ENCODE results near the gene CFAP100.

CFAP100 gene

DNA sequence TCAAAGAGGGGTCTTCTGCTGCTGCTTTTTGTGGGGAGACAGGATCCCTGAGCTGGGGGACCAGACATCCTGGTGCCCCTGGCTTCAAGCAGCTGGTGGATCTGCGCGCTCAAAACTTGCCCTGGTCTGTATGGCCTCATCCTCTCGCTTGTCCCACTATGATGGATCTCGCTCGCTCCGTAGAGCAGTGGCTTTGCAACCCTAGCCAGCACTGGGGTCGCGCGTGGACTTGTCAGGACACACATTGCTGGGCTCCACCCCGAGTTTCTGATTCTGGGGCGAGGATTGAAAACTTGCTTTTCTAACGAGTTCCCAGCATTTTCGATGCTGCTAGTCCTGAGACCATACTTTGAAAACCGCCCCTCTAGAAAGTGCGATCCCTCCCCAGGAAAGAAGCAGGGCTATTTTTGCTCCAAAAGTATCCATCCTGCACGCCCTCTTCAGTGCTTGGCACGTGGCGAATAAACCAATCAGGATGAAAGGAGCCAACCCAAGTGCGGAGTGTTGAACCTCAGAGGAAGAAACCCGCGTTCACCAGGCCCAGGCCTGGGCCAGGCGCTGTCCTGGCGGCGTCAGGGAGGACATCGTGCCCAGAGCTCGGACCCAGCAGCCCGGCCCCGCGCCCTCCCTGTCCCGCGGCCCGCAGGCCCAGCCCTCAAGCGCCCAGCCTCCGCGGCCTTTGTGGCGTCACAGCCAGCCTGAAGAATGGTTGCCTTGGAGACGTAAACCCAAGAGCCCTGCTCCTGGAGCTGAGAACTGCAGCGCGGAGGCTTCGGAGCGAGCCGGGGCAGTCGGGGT, at the start of gene CFAP100:
CFAP100 (plus strand) TSS at position 731 of the 798 bp plus-strand sequence. CDS start 1,092 bp downstream, outside the sequence.
- Histone ChIP-seq H3K27me3 (ENCODE audit: control insufficient read depth, insufficient read depth, low read length) (peaks cover 17% of the 10 kb centered on the region), H3K4me3 (ENCODE audit: low read length) (no peak within 1 kb of the TSS), H3K36me3 (ENCODE audit: control insufficient read depth, insufficient read depth, low read length) (no peaks in the 10 kb centered on the region), H3K9me3 (ENCODE audit: control insufficient read depth, low read length) (no peaks in the 10 kb centered on the region), H3K9ac (ENCODE audit: low read length) (no peak within 1 kb of the TSS), H3K4me1 (ENCODE audit: control insufficient read depth, insufficient read depth, low read length) (peaks cover 3% of the 10 kb centered on the region)

DNA sequence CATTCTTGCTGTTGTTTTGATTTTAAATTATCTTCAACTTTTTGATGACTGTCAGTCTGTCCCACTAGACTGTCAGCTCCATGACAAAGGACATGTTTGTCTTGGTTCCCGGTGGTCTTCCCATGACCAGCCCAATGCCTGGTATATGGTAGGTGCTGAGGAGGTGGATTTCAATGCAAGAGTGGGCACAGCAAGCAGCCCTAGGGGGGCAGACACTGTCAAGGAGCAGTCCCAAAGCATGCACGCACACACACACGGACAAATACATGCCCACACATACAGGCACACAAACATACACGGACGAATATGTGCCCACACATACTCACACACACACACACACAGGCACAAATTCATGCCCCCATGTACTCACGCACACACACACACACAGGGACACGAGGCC, 49.5 kb upstream of the CFAP100 start:
- no peak overlapping the region for H3K9ac ChIP-seq (ENCODE audit: low read length)
- no peaks in the 10 kb centered on the region for H3K9me3 ChIP-seq (ENCODE audit: control insufficient read depth, low read length)
- no peak overlapping the region for H3K4me3 ChIP-seq (ENCODE audit: low read length)
- H3K4me1 ChIP-seq (ENCODE audit: control insufficient read depth, insufficient read depth, low read length), result no peaks in the 10 kb centered on the region
- H3K27me3 ChIP-seq (ENCODE audit: control insufficient read depth, insufficient read depth, low read length), result no peaks in the 10 kb centered on the region
- H3K36me3 ChIP-seq (ENCODE audit: control insufficient read depth, insufficient read depth, low read length), result no peaks in the 10 kb centered on the region

DNA sequence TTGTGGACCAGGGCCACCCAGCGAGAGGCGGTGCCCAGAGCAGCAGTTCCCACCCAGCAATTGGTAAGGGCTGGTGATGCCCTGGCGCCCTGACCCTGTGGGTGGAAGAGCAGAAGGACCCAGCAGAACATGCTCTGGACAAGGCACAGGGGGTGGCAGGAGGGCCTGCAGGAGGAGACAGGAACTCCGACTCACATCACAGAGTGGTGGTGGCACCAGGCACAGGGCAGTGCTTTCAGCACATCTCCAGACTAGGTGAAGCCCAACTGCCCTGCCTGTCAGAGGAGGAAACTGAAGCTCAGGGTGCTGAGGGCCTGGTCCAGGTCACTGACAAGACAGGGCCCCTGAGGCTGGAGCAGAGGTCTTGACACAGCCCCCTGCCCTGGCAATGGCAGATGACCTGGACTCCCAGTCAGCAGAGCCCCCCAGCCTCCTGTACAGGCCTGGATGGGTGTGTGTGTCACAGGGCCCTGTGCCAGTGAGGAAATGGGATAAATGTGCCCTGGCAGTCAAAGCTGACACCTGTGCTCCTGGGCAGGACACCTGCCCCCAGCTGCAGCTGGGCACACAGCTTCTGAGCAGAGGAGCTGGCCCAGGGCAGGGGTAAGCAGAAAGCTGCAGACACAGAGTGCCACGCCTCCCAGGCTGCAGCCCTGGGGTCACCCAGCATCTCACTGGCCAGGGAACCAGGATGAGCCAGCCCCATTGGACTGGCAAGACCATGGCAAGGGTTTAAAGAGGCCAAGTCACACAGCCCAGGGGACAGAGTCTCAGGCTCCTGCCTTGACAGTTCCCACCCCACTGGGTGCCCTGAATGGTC, 48.9 kb upstream of the CFAP100 start:
- Histone ChIP-seq H3K9me3 (ENCODE audit: control insufficient read depth, low read length) (no peaks in the 10 kb centered on the region), H3K9ac (ENCODE audit: low read length) (no peak overlapping the region), H3K4me3 (ENCODE audit: low read length) (no peak overlapping the region), H3K4me1 (ENCODE audit: control insufficient read depth, insufficient read depth, low read length) (no peaks in the 10 kb centered on the region), H3K27me3 (ENCODE audit: control insufficient read depth, insufficient read depth, low read length) (no peaks in the 10 kb centered on the region), H3K36me3 (ENCODE audit: control insufficient read depth, insufficient read depth, low read length) (no peaks in the 10 kb centered on the region)

DNA sequence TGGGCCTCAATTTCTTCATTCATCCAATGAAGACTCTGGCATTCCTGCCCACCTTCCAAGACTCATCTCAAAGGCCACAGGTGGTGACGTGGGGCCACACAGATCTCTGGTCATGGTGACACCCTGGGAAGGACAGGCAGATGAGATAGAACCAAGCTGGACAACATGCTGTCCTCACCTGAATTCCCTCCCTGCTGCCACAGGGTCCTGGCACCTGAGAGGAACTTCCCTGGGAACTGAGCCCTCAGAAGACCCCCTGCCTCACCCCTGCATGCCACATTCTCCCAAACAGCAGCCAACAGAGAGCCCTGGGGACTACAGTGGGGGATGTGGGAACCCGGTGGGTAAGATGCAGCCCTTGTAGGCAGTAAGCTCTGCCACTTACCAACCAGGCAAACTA, 48.2 kb upstream of the CFAP100 start:
- Histone ChIP-seq H3K27me3 (ENCODE audit: control insufficient read depth, insufficient read depth, low read length) (no peaks in the 10 kb centered on the region), H3K36me3 (ENCODE audit: control insufficient read depth, insufficient read depth, low read length) (no peaks in the 10 kb centered on the region), H3K4me3 (ENCODE audit: low read length) (no peak overlapping the region), H3K9me3 (ENCODE audit: control insufficient read depth, low read length) (no peaks in the 10 kb centered on the region), H3K4me1 (ENCODE audit: control insufficient read depth, insufficient read depth, low read length) (no peaks in the 10 kb centered on the region), H3K9ac (ENCODE audit: low read length) (no peak overlapping the region)

DNA sequence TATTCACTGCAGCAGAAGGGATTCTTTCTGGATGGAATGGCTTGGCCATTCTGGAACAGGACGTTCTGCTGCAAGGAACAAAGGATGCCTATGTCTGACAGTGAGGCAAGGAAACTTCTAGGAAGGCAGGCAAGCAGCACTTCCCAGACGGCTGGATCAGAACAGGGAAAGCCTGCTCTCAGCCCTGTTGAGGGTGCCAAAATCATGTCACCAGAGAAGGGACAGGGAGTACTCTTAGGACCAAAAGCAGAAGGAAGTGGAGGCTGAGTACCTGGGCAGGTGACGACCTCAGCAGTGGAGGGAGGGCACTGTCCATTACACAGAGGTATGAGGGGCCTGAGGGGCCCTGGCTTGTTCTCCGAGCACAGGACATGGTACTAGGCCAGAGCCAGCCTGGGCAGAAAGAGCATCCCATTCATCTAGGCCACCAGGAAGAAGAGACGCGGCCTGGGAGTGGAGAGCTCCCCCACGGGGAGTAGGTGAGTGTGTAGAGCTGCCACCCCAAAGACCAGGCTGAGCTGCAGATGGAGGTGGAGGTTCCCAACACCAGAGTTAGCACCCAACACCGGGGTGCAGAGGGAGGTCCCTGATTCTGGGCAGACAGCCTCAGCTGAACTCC, 47.1 kb upstream of the CFAP100 start:
- Histone ChIP-seq H3K4me1 (ENCODE audit: control insufficient read depth, insufficient read depth, low read length) (no peaks in the 10 kb centered on the region), H3K27me3 (ENCODE audit: control insufficient read depth, insufficient read depth, low read length) (no peaks in the 10 kb centered on the region), H3K9ac (ENCODE audit: low read length) (no peak overlapping the region), H3K4me3 (ENCODE audit: low read length) (no peak overlapping the region), H3K9me3 (ENCODE audit: control insufficient read depth, low read length) (no peaks in the 10 kb centered on the region), H3K36me3 (ENCODE audit: control insufficient read depth, insufficient read depth, low read length) (no peaks in the 10 kb centered on the region)

DNA sequence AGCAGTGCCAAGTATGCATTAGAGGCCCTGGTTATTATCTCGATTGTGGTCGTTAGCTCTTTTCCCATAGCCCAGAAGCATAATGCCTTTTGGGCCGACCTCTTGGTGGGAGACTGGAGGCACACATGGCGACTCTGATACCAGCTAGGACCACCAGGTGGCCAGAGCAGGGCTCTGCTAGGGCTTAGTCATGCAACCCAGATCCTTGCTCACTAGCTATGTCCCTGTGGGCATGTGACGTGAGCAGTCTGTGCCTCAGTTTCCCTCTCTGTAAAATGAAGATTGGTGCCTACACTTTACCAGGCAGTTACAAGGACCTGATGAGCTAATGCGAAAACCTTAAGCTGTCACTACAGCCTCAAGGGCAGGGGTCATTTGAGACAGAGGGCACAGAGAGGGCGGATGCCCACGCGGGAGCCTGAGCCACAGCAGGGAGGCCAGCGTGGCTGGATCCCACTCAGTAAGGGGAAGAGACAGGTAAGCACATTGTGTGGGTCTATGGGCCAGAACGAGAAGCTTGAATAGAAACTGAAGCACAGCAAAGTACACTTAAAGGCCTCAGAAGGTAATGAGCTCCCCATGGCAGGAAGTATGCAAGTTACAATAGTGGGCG, 46.3 kb upstream of the CFAP100 start:
- Histone ChIP-seq H3K9ac (ENCODE audit: low read length) (no peak overlapping the region), H3K36me3 (ENCODE audit: control insufficient read depth, insufficient read depth, low read length) (no peaks in the 10 kb centered on the region), H3K4me3 (ENCODE audit: low read length) (no peak overlapping the region), H3K4me1 (ENCODE audit: control insufficient read depth, insufficient read depth, low read length) (no peaks in the 10 kb centered on the region), H3K9me3 (ENCODE audit: control insufficient read depth, low read length) (no peaks in the 10 kb centered on the region), H3K27me3 (ENCODE audit: control insufficient read depth, insufficient read depth, low read length) (no peaks in the 10 kb centered on the region)

DNA sequence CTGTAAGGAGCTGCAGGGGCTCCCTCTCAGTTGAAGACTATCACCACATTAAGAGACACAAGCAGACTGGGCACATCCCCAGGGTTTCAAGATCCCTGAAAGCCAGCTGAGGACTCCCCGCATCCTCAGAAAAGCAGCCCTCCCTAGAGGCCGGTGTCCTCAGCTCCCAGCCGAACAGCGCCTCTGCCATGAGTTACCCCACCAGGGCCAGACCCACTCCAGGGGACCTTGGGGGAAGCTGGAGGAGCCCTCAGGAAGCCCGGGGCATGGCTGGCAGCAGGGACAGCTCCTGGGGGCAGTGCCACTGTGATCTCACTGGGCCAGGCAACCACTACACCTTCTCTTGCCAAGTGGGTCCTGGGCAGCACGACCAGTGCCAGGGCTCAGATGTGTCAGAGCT, 45.6 kb upstream of the CFAP100 start:
- Histone ChIP-seq H3K4me3 (ENCODE audit: low read length) (no peak overlapping the region), H3K27me3 (ENCODE audit: control insufficient read depth, insufficient read depth, low read length) (no peaks in the 10 kb centered on the region), H3K9ac (ENCODE audit: low read length) (no peak overlapping the region), H3K4me1 (ENCODE audit: control insufficient read depth, insufficient read depth, low read length) (no peaks in the 10 kb centered on the region), H3K36me3 (ENCODE audit: control insufficient read depth, insufficient read depth, low read length) (no peaks in the 10 kb centered on the region), H3K9me3 (ENCODE audit: control insufficient read depth, low read length) (no peaks in the 10 kb centered on the region)

DNA sequence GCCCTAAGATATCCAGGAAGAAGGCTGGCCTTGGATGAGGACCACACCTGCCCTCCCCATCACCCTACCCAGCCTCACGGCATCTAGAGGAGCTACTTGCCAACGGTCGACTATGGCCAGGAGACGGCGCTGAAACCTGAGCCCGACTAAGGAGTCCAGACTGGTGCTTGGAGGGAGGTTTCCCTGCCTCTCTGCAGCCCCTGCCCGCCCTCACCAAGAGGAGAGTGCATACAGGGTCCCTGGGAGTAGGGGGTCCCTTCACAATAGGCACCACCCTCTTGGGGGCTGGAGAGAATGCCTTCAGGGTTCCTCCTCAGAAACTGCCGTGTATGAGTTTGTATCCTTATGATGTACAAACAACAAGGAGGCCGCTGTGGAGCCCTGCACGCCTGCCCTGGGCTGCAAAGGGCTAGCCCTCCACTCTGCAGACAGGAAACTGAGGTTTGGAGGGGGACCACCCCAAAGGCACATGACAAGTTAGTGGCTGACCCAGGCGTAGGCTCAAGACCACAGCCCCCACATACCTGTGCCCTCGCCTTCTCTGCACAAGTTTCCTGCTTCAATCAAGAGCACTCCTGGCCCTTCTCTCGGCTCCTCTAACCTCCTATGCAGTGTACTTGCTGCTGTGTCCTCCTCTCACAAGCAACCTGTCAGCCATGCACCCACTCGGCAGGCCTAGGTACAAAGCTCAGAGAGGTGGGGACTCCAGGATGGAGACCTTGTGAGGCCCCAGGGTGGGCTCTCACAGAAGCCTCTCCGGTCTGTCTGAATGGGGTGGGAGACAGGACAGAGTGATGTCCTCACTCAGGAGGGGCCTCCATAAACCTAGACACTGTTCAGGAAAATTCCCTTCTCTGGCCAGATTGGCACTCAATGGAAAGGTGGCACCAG, 44.9 kb upstream of the CFAP100 start:
- no peaks in the 10 kb centered on the region for H3K27me3 ChIP-seq (ENCODE audit: control insufficient read depth, insufficient read depth, low read length)
- H3K4me1 ChIP-seq (ENCODE audit: control insufficient read depth, insufficient read depth, low read length), result no peaks in the 10 kb centered on the region
- no peaks in the 10 kb centered on the region for H3K9me3 ChIP-seq (ENCODE audit: control insufficient read depth, low read length)
- no peak overlapping the region for H3K4me3 ChIP-seq (ENCODE audit: low read length)
- H3K9ac ChIP-seq (ENCODE audit: low read length), result no peak overlapping the region
- no peaks in the 10 kb centered on the region for H3K36me3 ChIP-seq (ENCODE audit: control insufficient read depth, insufficient read depth, low read length)

DNA sequence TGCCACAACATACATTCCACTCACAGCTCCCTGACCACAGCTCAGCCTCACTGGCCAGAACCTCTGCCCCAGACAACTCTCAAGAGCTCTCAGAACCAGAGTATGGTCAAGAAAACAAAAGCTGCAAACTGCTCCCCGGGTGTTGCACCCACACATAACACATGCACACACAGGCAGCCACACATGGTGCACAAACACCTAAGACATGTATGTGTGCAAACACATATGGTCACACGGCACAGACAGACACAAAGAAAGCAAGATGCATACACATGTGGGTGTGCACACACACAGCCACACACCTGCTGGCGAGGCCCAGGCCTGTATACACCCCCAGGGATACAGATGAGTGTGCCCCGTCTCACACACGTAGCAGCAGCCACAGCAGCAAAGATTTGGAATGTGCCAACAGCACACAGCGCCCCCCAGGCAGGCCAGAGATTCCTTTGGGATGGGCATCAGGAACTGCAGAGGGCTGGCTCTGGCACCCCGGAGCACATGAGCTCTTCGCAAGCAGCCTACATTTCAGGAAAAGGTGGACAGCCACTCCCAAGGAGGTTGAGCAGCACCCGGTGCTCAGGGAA, 44.1 kb upstream of the CFAP100 start:
- H3K4me3 ChIP-seq (ENCODE audit: low read length), result no peak overlapping the region
- H3K9ac ChIP-seq (ENCODE audit: low read length), result no peak overlapping the region
- H3K27me3 ChIP-seq (ENCODE audit: control insufficient read depth, insufficient read depth, low read length), result no peaks in the 10 kb centered on the region
- H3K36me3 ChIP-seq (ENCODE audit: control insufficient read depth, insufficient read depth, low read length), result no peaks in the 10 kb centered on the region
- peaks cover 4% of the 10 kb centered on the region for H3K4me1 ChIP-seq (ENCODE audit: control insufficient read depth, insufficient read depth, low read length)
- no peaks in the 10 kb centered on the region for H3K9me3 ChIP-seq (ENCODE audit: control insufficient read depth, low read length)

DNA sequence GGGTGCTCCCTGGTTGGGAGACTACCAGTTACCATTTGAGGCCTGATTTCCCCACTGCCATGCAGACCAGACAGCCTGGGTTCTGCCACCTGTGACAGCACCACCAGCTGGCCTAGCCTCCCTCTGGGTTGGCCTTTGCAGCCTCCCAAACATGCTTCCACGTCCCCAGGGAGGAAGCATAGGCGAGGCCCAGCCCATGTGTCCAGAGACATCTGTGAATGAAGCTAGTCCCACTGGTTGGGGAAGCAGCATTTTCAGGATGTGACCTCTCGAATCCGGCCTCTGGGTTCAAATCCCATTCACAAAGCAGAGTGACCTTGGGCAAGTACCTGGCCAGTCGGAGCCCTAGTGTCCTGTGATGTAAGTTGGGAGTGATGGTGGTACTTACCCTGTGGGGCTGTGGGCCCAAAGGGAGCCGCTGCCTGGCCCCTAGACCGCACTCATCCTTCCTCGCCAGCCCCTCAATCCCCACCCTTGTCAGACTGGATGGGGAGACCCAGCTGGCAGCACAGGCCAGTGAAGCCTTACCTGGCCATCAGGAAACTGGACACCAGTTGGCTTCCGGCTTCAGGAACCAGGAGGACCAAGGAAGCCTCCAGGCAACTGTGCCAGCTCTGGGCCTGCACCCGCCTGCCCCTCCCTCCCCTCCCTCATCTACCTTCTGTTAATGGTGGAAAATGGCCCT, 43.5 kb upstream of the CFAP100 start:
- H3K4me1 ChIP-seq (ENCODE audit: control insufficient read depth, insufficient read depth, low read length), result peaks cover 5% of the 10 kb centered on the region
- H3K9ac ChIP-seq (ENCODE audit: low read length), result no peak overlapping the region
- no peak overlapping the region for H3K4me3 ChIP-seq (ENCODE audit: low read length)
- H3K36me3 ChIP-seq (ENCODE audit: control insufficient read depth, insufficient read depth, low read length), result no peaks in the 10 kb centered on the region
- no peaks in the 10 kb centered on the region for H3K27me3 ChIP-seq (ENCODE audit: control insufficient read depth, insufficient read depth, low read length)
- H3K9me3 ChIP-seq (ENCODE audit: control insufficient read depth, low read length), result no peaks in the 10 kb centered on the region
